Testis (tissue), 3 donors: ENCODE data around the gene ODR4. TPM values are rescaled to one million over a fixed set of nuclear protein-coding genes. Genes with fewer than 3 reads are reported as not detected.
"Not testable (repeated sequence)": the region's sequence is repeated elsewhere in the genome, so short reads cannot be mapped to it uniquely, and the experiment has no call there.

Experiments used
- DNase-seq: peaks from one replicate; pipeline ENCODE4 v3.0.0-alpha.2; 2019
- H3K27ac ChIP-seq, 2 donors: fragments of 200-600 bp; sonication (generic); one replicate each; pipeline ENCODE4 v1.5.1; 2019
- H3K27me3 ChIP-seq: fragments of 200-600 bp; sonication (generic); one replicate; pipeline ENCODE4 v1.5.1; 2019
- H3K36me3 ChIP-seq: fragments of 200-600 bp; sonication (generic); one replicate; pipeline ENCODE4 v1.5.1; 2017; ENCODE audit warnings: low read depth; ENCODE audit errors: missing control alignments
- H3K4me1 ChIP-seq: fragments of 200-600 bp; sonication (generic); one replicate; pipeline ENCODE4 v1.5.1; 2019
- H3K4me3 ChIP-seq, 2 donors: fragments of 200-600 bp; sonication (generic); one replicate each; pipeline ENCODE4 v1.5.1; 2017 to 2019
- H3K9me3 ChIP-seq: fragments of 200-600 bp; sonication (generic); one replicate; pipeline ENCODE4 v1.5.1; 2017
- POLR2A ChIP-seq: fragments of 450-650 bp; IDR thresholded peaks from one replicate; pipeline ENCODE4 v1.6.1; 2017; ENCODE audit warnings: antibody characterized with exemption, mild to moderate bottlenecking, moderate library complexity
- WGBS, 2 donors: methylation state at CpG; one replicate each; pipeline ENCODE4 v1.1.5; 2018; 5-methylcytosine and 5-hydroxymethylcytosine counted together
- intact Hi-C: fragments of 100-400 bp; cut with DNase I; formaldehyde crosslinking; loops from one replicate; pipeline ENCODE4 v1.15.1; 2023; ENCODE audit warnings: low total_unique reads
- polyA plus RNA-seq: library from polyadenylated mRNA; stranded (reverse); fragments of 350-450 nt; fragmentation: Illumina TruSeq; extraction: RNeasy Lipid Tissue Mini Kit (QIAGEN cat#74804); gene quantifications from one replicate; pipeline ENCODE4 v1.2.3, GENCODE V29; 2014; ENCODE audit warnings: low read depth, low replicate concordance; ENCODE audit not compliant: insufficient read depth
- total RNA-seq, 2 donors: library from RNA; depleted of rRNA; stranded (reverse); fragments of >200 nt; gene quantifications; one replicate each; pipeline ENCODE4 v1.2.3, GENCODE V29; 2016
- TF ChIP-seq, protein P1 (sequence below), 3 experiments: fragments of 450-650 bp in 2 of 3; fragments of 200-600 bp in 1 of 3; sonication (generic) in 1 of 3; IDR thresholded peaks; one replicate each; pipeline ENCODE4 v1.5.1; 2016 to 2019; ENCODE audit warnings: antibody characterized with exemption in 3 of 3, mild to moderate bottlenecking in 2 of 3, moderate library complexity in 1 of 3

The ODR4 gene
- total and polyA plus RNA-seq, 3 donors from 2014 or later: 11.8 to 31.3 (median 23.0) TPM

DNA sequence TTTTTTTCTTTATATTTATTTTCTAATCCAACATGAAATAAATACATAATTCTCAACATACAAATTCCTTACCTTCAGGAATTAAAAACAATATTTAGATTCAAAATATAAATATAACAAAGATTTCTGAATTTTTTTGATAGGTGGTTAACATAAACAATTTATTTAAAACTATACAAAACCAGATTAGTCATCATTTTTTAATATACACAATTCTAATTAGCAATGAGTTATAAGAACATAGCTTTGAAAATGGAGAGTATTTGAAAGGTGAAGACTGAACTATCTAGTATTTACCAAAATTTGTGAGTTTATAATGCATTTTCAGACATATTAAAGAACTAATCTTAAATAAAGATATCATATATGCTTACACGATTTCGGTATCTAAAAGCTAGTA, 38.1 kb upstream of the ODR4 start:
- no peak for DNase-seq
- 94 to 95% methylated on average over 2 of the region's 2 CpGs for WGBS, 2 donors
- no peaks in the 10 kb centered on the region for H3K4me1 ChIP-seq
- H3K27me3 ChIP-seq: no peaks in the 10 kb centered on the region
- no peaks in the 10 kb centered on the region for H3K36me3 ChIP-seq
- H3K4me3 ChIP-seq: no peak overlapping the region
- no peak overlapping the region for H3K27ac ChIP-seq
- intact Hi-C loops: no loop called here
- H3K9me3 ChIP-seq: no peaks in the 10 kb centered on the region
- no peak for TF ChIP-seq POLR2A
- TF ChIP-seq, protein P1, sequence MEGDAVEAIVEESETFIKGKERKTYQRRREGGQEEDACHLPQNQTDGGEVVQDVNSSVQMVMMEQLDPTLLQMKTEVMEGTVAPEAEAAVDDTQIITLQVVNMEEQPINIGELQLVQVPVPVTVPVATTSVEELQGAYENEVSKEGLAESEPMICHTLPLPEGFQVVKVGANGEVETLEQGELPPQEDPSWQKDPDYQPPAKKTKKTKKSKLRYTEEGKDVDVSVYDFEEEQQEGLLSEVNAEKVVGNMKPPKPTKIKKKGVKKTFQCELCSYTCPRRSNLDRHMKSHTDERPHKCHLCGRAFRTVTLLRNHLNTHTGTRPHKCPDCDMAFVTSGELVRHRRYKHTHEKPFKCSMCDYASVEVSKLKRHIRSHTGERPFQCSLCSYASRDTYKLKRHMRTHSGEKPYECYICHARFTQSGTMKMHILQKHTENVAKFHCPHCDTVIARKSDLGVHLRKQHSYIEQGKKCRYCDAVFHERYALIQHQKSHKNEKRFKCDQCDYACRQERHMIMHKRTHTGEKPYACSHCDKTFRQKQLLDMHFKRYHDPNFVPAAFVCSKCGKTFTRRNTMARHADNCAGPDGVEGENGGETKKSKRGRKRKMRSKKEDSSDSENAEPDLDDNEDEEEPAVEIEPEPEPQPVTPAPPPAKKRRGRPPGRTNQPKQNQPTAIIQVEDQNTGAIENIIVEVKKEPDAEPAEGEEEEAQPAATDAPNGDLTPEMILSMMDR (IDR thresholded peaks at IDR 0.05): no peak

- 89 to 94% methylated on average over 5 of the region's 5 CpGs for WGBS, 2 donors
Measured at GRCh38 chr1:186340772-186341171, 34.9 kb upstream of the ODR4 start.

DNA sequence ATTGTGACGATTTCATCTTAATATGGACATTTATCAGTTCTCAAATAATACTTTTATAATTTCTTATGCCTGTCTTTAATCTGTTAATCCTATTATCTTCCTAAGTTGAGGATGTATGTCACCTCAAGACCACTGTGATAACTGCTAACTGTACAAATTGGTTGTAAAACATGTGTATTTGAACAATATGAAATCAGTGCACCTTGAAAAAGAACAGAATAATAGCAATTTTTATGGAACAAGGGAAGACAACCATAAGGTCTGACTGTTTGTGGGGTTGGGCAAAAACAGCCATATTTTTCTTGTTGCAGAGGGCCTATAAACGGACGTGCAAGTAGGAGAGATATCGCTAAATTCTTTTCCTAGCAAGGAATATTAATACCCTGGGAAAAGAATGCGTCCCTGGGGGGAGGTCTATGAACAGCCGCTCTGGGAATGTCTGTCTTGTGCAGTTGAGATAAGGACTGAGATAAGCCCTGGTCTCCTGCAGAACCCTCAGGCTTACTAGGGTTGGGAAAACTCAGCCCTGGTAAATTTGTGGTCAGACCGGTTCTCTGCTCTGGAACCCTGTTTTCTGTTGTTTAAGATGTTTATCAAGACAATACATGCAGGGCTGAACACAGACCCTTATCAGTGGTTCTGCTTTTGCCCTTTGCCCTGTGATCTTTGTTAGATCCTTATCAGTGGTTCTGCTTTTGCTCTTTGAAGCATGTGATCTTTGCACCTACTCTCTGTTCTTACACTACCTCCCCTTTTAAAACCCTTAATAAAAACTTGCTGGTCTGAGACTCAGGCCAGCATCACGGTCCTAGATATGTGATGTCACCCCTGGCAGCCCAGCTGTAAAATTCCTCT, 27.6 kb upstream of the ODR4 start:
- H3K4me1 ChIP-seq, H3K27ac ChIP-seq, intact Hi-C loops, H3K4me3 ChIP-seq, H3K36me3 ChIP-seq, H3K9me3 ChIP-seq, DNase-seq, H3K27me3 ChIP-seq: not testable (repeated sequence)
- 91 to 94% methylated on average over 8 of the region's 8 CpGs for WGBS, 2 donors

More at GRCh38 chr1:186340772-186341171, 34.9 kb upstream of the ODR4 start:
- no peaks in the 10 kb centered on the region for H3K27me3 ChIP-seq
- H3K36me3 ChIP-seq: no peaks in the 10 kb centered on the region
- TF ChIP-seq, protein P1 (IDR thresholded peaks at IDR 0.05): no peak
- TF ChIP-seq POLR2A: no peak
- H3K9me3 ChIP-seq: no peaks in the 10 kb centered on the region
- intact Hi-C loops: no loop called here
- H3K4me3 ChIP-seq: no peak overlapping the region
- no peak overlapping the region for H3K27ac ChIP-seq
- H3K4me1 ChIP-seq: no peaks in the 10 kb centered on the region
- no peak for DNase-seq

DNA sequence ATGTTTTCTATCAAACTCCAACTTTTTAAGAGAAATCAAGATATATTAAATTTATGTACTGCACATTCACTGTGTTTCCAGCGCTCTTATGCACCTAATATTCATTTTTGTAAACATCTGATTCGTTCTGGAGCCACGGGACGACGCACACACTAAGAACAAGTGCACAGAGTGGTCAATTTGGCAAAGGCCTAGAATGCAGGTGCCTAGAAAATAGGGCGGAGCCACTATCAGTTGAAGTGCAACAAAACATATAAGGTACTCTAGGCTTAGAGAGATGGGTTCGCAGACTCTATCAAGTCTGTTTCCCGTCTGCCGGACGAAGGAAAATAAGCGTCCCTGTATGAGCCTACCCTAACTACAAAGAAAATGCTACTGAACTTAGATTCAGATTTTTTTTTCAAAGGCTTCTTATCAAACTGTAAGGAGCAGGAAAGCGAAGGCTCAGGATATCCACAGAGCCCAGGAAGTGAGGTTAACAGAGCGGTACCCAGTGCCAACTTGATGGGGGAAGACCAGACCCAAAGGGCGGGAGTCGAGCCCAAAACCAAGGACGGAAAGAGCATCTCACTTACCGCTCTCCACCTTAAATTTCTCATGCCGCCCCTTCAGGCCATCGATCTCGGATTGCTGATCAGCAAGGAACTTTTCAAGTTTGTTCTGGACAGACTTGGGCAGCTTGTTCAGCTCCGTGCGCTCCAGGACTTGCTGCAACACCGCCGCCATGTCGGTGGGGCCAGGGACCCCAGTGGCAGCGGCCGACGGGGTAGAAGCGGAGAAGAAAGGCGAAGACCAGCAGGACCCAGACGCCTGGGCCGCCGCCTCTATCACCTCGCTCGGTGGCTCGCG, 1.1 kb upstream of the ODR4 start:
- no peak for TF ChIP-seq POLR2A
- TF ChIP-seq, protein P1 (IDR thresholded peaks at IDR 0.05): no peak
- Histone ChIP-seq H3K4me1 (peaks cover 18% of the 10 kb centered on the region), H3K27me3 (no peaks in the 10 kb centered on the region), H3K36me3 (no peaks in the 10 kb centered on the region), H3K9me3 (no peaks in the 10 kb centered on the region), H3K27ac (peak overlapping the region; percentile 97 to 98), H3K4me3 (peak overlapping the region; percentile 89 to 96)
- intact Hi-C loops: no loop called here
- WGBS, 2 donors: 0 to 1% methylated on average over 33 to 37 of the region's 37 CpGs
- peak; percentile 21 for DNase-seq

GRCh38 chr1:186375929-186376319, 286 bp downstream of the ODR4 start:
- Histone ChIP-seq H3K9me3 (no peaks in the 10 kb centered on the region), H3K4me3 (peak overlapping the region; percentile 89 to 96), H3K4me1 (peaks cover 18% of the 10 kb centered on the region), H3K27me3 (no peaks in the 10 kb centered on the region), H3K36me3 (no peaks in the 10 kb centered on the region), H3K27ac (peak overlapping the region; percentile 97 to 98)
- DNase-seq: no peak
- 0% methylated on average over 12 of the region's 12 CpGs for WGBS, 2 donors
- TF ChIP-seq, protein P1 (IDR thresholded peaks at IDR 0.05): no peak
- TF ChIP-seq POLR2A: no peak
- intact Hi-C loops: no loop called here
